Activated B cell treated with CpG ODN at 0.5 μM for 24 hours (primary cell): ENCODE measurements around the gene TBC1D9B. TPM values are rescaled to one million over a fixed set of nuclear protein-coding genes. Genes with fewer than 3 reads are reported as not detected.

Experiments
- ATAC-seq: fragments of 200-7000 bp; cut with Tn5 transposase; one replicate; pipeline ENCODE4 v1.10.0; 2021; ENCODE audit warnings: low read depth, mild to moderate bottlenecking, moderate library complexity
- CTCF ChIA-PET: fragments of 350-600 bp; sonication (Branson Sonifier 250); formaldehyde crosslinking; loops from one replicate; lab custom pipeline; 2021; ENCODE audit warnings: antibody characterized with exemption; lab: Charles Lee
- POLR2A ChIA-PET: fragments of 350-600 bp; sonication (Branson Sonifier 250); formaldehyde crosslinking; loops from one replicate; lab custom pipeline; 2021; ENCODE audit warnings: antibody characterized with exemption; lab: Charles Lee
- DNase-seq: peaks from one replicate; pipeline ENCODE4 v3.0.0; 2022
- H3K27ac Mint-ChIP-seq: one replicate; pipeline ENCODE4 v1.8.0; 2020; ENCODE audit warnings: mixed read lengths
- H3K27me3 Mint-ChIP-seq: one replicate; pipeline ENCODE4 v1.8.0; 2021; ENCODE audit warnings: mixed read lengths
- H3K36me3 Mint-ChIP-seq: one replicate; pipeline ENCODE4 v1.8.0; 2021; ENCODE audit warnings: low read depth, mixed read lengths
- H3K4me1 Mint-ChIP-seq: one replicate; pipeline ENCODE4 v1.8.0; 2021; ENCODE audit warnings: mixed read lengths
- H3K4me3 Mint-ChIP-seq: one replicate; pipeline ENCODE4 v1.8.0; 2020; ENCODE audit warnings: mild to moderate bottlenecking, mixed read lengths
- H3K9me3 Mint-ChIP-seq: one replicate; pipeline ENCODE4 v1.8.0; 2020; ENCODE audit warnings: mixed read lengths
- CTCF ChIP-seq: fragments of 200-600 bp; IDR thresholded peaks from one replicate; pipeline ENCODE4 v1.8.0; 2022; ENCODE audit warnings: antibody characterized with exemption, mild to moderate bottlenecking
- intact Hi-C: fragments of 100-400 bp; cut with micrococcal nuclease; formaldehyde crosslinking; loops from one replicate; pipeline ENCODE4 v1.15.1; 2024
- total RNA-seq: library from RNA; stranded (reverse); gene quantifications from 2 replicates; pipeline ENCODE4 v1.2.3, GENCODE V29; 2022

The TBC1D9B gene
- total RNA-seq, 1 donor from 2014 or later: 117 TPM

GRCh38 chr5:179878222-179879002 is 29.3 kb downstream of the TBC1D9B start:
- Mint-ChIP-seq H3K9me3 (peaks cover 3% of the 10 kb centered on the region), H3K27me3 (no peaks in the 10 kb centered on the region), H3K4me3 (no peak overlapping the region), H3K27ac (no peak overlapping the region), H3K36me3 (peaks cover 67% of the 10 kb centered on the region), H3K4me1 (no peaks in the 10 kb centered on the region)
- DNase-seq (no peak), ATAC-seq (no peak)
- CTCF ChIA-PET: no interaction called here
- POLR2A ChIA-PET: interaction anchor here (0.7 kb wide), 1 partner anchor 23 kb away, joined by 3 read pairs; no protein-coding TSS in a partner anchor
- TF ChIP-seq CTCF: no peak
- intact Hi-C loops: no loop called here

GRCh38 chr5:179876610-179876952 is 31.1 kb downstream of the TBC1D9B start:
- POLR2A ChIA-PET: no interaction called here
- Mint-ChIP-seq H3K4me3 (no peak overlapping the region), H3K27ac (no peak overlapping the region), H3K9me3 (no peaks in the 10 kb centered on the region), H3K27me3 (no peaks in the 10 kb centered on the region), H3K36me3 (peaks cover 68% of the 10 kb centered on the region), H3K4me1 (no peaks in the 10 kb centered on the region)
- ATAC-seq (no peak), DNase-seq (no peak)
- CTCF ChIA-PET: no interaction called here
- intact Hi-C loops: no loop called here
- no peak for TF ChIP-seq CTCF

GRCh38 chr5:179875741-179876609 is 31.7 kb downstream of the TBC1D9B start:
- Mint-ChIP-seq H3K4me1 (no peaks in the 10 kb centered on the region), H3K27ac (no peak overlapping the region), H3K27me3 (no peaks in the 10 kb centered on the region), H3K4me3 (no peak overlapping the region), H3K36me3 (peaks cover 68% of the 10 kb centered on the region), H3K9me3 (no peaks in the 10 kb centered on the region)
- CTCF ChIA-PET: no interaction called here
- no peak for DNase-seq
- ATAC-seq: no peak
- POLR2A ChIA-PET: no interaction called here
- intact Hi-C loops: no loop called here
- no peak for TF ChIP-seq CTCF

GRCh38 chr5:179874536-179875292 is 33.0 kb downstream of the TBC1D9B start:
- no peak for TF ChIP-seq CTCF
- ATAC-seq (no peak), DNase-seq (no peak)
- no peaks in the 10 kb centered on the region for H3K9me3 Mint-ChIP-seq
- H3K4me3 Mint-ChIP-seq: no peak overlapping the region
- H3K27me3 Mint-ChIP-seq: no peaks in the 10 kb centered on the region
- POLR2A ChIA-PET: no interaction called here
- H3K4me1 Mint-ChIP-seq: no peaks in the 10 kb centered on the region
- no peak overlapping the region for H3K27ac Mint-ChIP-seq
- H3K36me3 Mint-ChIP-seq: peaks cover 74% of the 10 kb centered on the region
- intact Hi-C loops: no loop called here
- CTCF ChIA-PET: no interaction called here
